Neutrophil (primary cell): ENCODE results near the gene CA10.

ENCODE experiments used
- H3K27ac ChIP-seq: fragments of 200-600 bp; sonication (generic); 2 replicates; pipeline ENCODE4 v1.5.1; 2016; ENCODE audit warnings: mild to moderate bottlenecking, moderate library complexity
- H3K27me3 ChIP-seq: fragments of 200-600 bp; sonication (generic); 2 replicates; pipeline ENCODE4 v1.6.0; 2016; ENCODE audit warnings: mild to moderate bottlenecking
- H3K36me3 ChIP-seq: fragments of 200-600 bp; sonication (generic); 2 replicates; pipeline ENCODE4 v1.5.1; 2017
- H3K4me1 ChIP-seq, 2 experiments: fragments of 200-600 bp in 1 of 2; sonication (generic) in 1 of 2; 1 replicate in 1 of 2; 2 replicates in 1 of 2; pipeline versions ENCODE4 v1.5.1 to v1.6.1; 2013 to 2016; ENCODE audit warnings: low read depth in 1 of 2, low read length in 1 of 2, mild to moderate bottlenecking in 1 of 2, moderate library complexity in 1 of 2; ENCODE audit not compliant: control insufficient read depth in 1 of 2, insufficient read depth in 1 of 2
- H3K4me3 ChIP-seq, 2 experiments: fragments of 200-600 bp in 1 of 2; sonication (generic) in 1 of 2; 1 replicate in 1 of 2; 2 replicates in 1 of 2; pipeline ENCODE4 v1.5.1; 2013 to 2016; ENCODE audit warnings: low read depth in 1 of 2, low read length in 1 of 2, mild to moderate bottlenecking in 1 of 2, moderate library complexity in 1 of 2
- H3K9me3 ChIP-seq: fragments of 200-600 bp; sonication (generic); 2 replicates; pipeline ENCODE4 v1.5.1; 2016
- TF ChIP-seq, protein P1 (sequence below): fragments of 200-600 bp; sonication (generic); IDR thresholded peaks from 2 replicates; pipeline ENCODE4 v1.5.1; 2016; ENCODE audit warnings: antibody characterized with exemption

Gene CA10

DNA sequence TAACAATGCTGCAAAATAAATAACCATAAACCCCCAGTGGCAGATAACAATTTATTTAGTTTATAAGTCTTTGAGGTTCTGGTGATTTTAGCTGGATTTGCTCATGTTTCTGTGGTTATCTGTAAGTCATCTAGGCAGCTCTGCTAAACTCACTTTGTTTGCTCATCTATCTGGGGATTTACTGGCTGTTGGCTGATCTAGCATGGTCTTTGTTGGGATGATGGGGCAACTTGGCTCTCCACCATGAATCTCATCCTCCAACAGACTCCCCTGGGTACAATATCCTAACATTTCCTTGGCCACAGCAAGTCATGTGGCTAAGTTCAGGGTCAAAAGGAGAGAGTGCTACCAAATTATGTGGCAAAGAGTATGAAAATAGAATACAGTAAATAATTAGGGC, 359.3 kb downstream of the CA10 start:
- no peak overlapping the region for H3K4me3 ChIP-seq
- no peaks in the 10 kb centered on the region for H3K27me3 ChIP-seq
- no peaks in the 10 kb centered on the region for H3K9me3 ChIP-seq
- H3K4me1 ChIP-seq: no peaks in the 10 kb centered on the region
- H3K36me3 ChIP-seq: no peaks in the 10 kb centered on the region
- TF ChIP-seq, protein P1, sequence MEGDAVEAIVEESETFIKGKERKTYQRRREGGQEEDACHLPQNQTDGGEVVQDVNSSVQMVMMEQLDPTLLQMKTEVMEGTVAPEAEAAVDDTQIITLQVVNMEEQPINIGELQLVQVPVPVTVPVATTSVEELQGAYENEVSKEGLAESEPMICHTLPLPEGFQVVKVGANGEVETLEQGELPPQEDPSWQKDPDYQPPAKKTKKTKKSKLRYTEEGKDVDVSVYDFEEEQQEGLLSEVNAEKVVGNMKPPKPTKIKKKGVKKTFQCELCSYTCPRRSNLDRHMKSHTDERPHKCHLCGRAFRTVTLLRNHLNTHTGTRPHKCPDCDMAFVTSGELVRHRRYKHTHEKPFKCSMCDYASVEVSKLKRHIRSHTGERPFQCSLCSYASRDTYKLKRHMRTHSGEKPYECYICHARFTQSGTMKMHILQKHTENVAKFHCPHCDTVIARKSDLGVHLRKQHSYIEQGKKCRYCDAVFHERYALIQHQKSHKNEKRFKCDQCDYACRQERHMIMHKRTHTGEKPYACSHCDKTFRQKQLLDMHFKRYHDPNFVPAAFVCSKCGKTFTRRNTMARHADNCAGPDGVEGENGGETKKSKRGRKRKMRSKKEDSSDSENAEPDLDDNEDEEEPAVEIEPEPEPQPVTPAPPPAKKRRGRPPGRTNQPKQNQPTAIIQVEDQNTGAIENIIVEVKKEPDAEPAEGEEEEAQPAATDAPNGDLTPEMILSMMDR: no peak
- H3K27ac ChIP-seq: no peak overlapping the region

DNA sequence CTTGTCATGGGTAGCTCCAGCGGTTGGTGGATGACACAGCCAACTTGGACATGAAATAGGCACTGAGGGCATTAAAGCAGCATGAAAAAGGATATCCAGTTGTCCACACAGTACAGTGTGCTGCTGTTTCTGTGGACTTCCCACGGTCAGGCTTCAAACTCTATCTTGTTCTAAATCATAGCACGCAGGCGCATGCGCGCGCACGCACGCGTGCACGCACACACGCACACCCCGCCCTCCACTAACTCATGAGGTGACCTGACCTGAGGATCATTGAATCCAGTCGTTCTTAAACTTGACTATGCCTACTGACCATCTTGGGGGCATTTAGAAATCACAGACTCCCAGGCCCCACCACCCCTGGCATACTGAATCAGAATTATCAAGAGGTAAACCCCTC, 361.4 kb downstream of the CA10 start:
- TF ChIP-seq, protein P1: no peak
- Histone ChIP-seq H3K4me3 (no peak overlapping the region), H3K27ac (no peak overlapping the region), H3K4me1 (no peaks in the 10 kb centered on the region), H3K27me3 (no peaks in the 10 kb centered on the region), H3K36me3 (no peaks in the 10 kb centered on the region), H3K9me3 (no peaks in the 10 kb centered on the region)

DNA sequence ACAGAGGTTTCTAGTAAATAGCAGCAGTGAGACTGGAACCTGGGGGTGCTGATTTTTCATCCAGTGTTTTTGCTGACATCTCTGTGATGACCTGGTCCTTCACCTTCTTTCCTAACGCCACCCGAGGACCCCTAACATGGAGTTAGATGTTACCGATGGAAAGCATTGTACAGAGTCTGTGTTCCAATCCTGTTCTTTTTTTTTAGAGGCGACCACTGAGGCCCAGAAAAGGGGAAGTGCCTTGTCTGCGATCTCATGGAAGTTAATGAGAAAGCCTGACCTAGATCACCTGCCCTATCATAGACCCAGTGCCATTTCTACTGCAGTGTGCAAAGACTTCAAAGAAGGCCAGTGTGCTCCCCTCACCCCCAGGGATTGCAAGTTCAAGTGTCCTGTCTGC, 362.5 kb downstream of the CA10 start:
- H3K27ac ChIP-seq: no peak overlapping the region
- TF ChIP-seq, protein P1: no peak
- H3K4me3 ChIP-seq: no peak overlapping the region
- H3K27me3 ChIP-seq: no peaks in the 10 kb centered on the region
- no peaks in the 10 kb centered on the region for H3K9me3 ChIP-seq
- H3K4me1 ChIP-seq: no peaks in the 10 kb centered on the region
- no peaks in the 10 kb centered on the region for H3K36me3 ChIP-seq

DNA sequence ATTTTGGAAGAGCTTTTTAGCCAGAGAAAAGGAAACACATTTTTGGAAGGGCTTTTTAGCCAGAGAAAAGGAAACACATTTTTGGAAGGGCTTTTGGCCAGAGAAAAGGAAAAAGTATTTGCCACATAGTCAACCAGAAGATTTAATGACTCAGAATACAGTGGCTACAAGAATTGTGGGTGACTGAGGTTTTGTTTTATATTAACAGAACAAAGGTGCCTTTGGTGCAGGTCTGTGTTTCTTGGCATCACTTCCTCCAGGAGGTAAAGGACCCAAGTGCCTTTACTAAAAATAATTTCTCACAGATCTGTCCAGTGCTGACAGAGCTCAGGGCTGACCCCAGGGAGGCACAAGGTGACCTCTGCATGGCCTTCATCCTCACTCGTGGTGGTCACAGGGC, 363.1 kb downstream of the CA10 start:
- Histone ChIP-seq H3K36me3 (no peaks in the 10 kb centered on the region), H3K4me1 (no peaks in the 10 kb centered on the region), H3K27me3 (no peaks in the 10 kb centered on the region), H3K4me3 (no peak overlapping the region), H3K9me3 (no peaks in the 10 kb centered on the region), H3K27ac (no peak overlapping the region)
- TF ChIP-seq, protein P1: no peak

DNA sequence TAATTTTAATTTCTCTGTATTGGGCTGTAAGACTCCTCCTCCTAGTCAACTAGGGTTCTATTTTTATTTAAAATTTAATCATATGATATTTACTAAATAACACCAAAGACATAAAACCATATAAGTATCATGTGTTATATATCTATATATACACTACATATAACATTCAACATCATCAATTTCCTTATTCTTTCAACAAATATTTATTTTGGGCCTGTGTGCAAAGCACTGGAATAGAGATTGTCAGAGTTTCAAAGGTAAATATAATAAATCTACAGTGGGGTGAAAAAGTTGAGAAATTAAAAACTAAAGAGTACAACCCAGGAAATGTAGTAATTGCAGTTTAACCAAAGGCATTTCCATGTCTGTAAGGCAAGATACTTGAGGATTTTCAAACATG, 364.0 kb downstream of the CA10 start:
- TF ChIP-seq, protein P1: no peak

DNA sequence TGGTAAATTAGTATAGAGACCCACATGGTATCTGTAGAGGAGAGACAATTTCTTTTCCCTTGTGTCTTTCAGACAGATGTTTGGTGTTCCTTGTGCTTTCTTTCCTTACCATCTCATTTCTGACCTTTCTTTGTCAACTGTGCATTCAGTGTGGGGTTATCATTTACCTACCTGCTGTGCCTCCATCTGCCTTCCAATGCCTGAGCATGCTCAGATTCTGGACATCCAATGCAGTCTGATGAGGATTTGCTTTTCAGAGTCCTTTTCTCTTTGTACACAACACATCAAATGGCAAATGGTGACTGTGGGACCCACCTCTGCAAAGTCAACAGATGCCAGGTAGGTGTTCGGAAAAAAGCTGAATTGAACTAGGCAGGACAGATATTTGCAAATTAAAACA, 364.8 kb downstream of the CA10 start:
- no peak overlapping the region for H3K27ac ChIP-seq
- H3K27me3 ChIP-seq: no peaks in the 10 kb centered on the region
- TF ChIP-seq, protein P1: no peak
- H3K9me3 ChIP-seq: no peaks in the 10 kb centered on the region
- H3K36me3 ChIP-seq: no peaks in the 10 kb centered on the region
- no peak overlapping the region for H3K4me3 ChIP-seq
- no peaks in the 10 kb centered on the region for H3K4me1 ChIP-seq

More for the DNA sequence above, 364.0 kb downstream of the CA10 start:
- no peak overlapping the region for H3K4me3 ChIP-seq
- H3K9me3 ChIP-seq: no peaks in the 10 kb centered on the region
- no peaks in the 10 kb centered on the region for H3K4me1 ChIP-seq
- H3K27ac ChIP-seq: no peak overlapping the region
- H3K27me3 ChIP-seq: no peaks in the 10 kb centered on the region
- no peaks in the 10 kb centered on the region for H3K36me3 ChIP-seq
